NCI-H524 (cell line): ENCODE data around the gene GCFC2.
"Not testable (repeated sequence)": the region's sequence is repeated elsewhere in the genome, so short reads cannot be mapped to it uniquely, and the experiment has no call there.

Experiments used
- DNase-seq, 2 experiments: peaks; one replicate each; lab custom pipeline; 2025; lab: John Stamatoyannopoulos, UW

Gene GCFC2

DNA sequence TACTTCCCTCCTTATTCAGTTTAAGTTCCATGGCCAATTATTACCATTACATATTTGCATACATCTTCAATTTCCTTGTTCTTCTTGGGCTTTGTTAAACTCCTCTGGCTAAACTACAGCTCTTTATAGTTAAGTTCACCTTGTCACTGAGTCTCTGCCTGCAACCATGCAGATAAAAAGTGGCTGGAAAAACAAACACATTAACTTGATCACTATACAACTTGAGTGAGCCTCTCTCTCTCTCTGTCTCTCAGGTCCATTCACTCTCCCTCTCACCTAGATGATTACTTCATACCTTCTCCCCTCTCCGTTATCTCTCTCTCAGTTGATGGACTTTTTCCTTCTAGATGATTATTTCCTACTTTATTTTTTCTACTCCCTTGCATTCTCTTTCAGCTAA lies 30.3 kb downstream of the GCFC2 start:
- DNase-seq = no peak

DNA sequence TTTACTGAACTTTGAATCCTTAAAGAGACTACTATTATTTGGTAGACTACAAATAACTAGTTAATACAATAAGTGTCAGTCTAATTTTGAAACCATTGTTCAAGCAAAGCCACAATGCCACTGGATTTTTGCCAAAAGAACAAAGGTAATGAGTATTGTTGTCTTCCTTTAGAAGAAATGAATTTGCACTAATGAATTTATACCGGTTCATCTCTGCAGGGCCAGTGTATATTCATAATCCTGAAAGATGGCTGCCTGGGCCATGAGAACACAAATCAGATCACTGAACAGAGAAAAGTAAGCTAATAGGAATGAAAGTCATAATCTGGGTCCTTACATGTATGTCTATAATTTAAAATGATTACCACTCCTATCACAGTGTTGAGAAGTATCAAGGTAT lies 31.2 kb downstream of the GCFC2 start:
- DNase-seq = no peak

DNA sequence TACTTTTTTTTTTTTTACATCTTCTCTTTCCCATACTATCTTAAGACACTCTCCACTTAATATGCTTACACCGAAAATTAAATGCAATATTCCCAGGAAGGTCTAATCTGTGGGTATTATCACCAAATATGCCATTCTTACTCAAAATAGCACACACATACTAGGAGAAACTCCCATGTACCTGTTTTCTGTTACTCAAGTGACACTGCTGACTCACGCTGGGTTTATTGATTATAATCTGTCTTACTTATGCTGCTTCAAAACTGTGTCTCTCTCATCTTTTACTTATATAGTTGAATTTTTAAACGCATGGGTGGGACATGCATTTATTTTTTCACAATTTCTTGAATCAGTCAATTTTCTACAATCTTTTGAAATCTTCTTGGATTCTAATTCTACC lies 34.3 kb downstream of the GCFC2 start:
- DNase-seq = no peak

DNA sequence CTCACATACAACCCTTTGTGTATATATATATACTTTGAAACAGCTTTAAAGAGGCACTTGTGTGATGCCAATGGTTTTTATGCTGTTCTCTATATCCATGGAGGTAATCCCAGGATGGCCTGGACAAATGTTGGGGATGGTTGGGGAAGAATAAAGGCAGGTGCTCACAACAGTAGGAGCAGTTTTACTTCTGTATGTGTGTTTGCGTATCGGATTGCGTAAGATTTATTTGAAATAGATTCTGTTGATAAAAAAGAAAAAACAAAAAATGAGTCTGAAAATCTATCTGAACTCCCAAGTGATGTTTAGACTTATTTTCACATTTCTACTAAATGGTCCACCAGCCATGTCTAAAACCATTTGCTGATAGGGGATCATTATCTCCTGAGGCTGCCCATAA lies 34.8 kb downstream of the GCFC2 start:
- DNase-seq = no peak

DNA sequence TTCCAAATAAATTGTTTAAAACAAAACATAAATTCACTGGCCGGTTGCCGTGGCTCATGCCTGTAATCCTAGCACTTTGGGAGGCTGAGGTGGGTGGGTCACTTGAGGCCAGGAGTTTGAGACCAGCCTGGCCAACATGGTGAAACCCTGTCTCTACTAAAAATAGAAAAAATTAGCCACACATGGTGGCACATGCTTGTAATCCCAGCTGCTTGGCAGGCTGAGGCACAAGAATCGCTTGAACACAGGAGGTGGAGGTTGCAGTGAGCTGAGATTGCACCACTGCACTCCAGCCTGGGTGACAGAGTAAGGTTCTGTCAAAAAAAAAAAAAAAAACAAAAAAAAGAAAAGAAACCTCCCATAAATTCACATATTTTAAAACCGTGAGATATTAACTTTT lies 35.3 kb downstream of the GCFC2 start:
- DNase-seq = not testable (repeated sequence)

DNA sequence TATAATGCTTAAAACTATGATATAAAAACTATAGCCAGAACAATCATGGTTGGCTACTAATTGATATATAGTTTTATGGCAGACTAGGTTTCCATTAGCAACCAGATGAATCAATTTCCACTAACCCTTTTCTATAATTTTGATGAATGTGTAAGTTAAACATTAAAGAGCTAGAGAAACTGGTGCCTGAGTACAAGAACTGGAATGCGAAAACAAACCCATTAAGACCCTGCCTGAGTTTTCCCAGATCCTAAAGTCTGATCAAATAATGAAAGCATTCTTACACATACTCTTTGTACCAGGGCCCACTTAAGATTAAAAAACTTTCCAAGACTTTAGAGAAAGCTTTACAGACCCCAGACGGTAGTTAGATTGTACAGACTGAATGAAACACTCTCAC lies 42.8 kb downstream of the GCFC2 start:
- no peak for DNase-seq

DNA sequence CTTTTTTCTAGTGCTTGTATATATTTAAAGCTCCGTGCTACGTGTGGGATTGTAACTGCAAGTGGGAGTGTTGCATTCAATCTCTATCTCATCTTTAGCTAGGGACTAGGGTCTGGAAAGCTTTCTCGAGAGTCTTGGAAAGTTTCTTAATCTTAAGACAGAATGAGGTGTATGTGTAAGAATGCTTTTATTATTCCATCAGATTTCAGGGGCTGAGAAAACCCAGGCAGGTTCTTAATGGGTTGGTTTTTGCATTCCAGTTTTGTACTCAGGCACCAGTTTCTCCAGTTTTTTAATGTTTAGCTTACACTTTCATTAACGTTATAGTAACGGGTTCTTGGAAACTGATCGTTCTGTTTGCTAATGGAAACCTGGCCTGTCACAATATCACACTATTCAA lies 43.8 kb downstream of the GCFC2 start:
- DNase-seq = no peak

DNA sequence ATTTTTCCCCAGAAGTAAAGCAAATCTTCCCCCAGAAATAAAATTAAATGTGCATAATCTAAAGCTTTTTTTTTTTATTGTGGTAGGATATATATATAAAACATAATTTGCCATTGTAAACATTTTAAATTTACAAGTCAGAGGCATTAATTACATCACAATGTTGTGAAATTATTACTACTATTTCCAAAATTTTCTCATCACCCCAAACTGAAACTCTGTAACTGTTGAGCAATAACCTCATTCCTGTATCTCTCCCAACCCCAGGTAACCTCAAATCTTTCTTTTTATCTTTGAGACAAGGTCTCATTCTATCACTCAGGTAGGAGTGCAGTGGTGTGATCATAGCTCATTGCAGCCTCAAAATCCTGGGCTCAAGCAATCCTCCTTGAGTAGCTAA lies 52.9 kb downstream of the GCFC2 start:
- no peak for DNase-seq

DNA sequence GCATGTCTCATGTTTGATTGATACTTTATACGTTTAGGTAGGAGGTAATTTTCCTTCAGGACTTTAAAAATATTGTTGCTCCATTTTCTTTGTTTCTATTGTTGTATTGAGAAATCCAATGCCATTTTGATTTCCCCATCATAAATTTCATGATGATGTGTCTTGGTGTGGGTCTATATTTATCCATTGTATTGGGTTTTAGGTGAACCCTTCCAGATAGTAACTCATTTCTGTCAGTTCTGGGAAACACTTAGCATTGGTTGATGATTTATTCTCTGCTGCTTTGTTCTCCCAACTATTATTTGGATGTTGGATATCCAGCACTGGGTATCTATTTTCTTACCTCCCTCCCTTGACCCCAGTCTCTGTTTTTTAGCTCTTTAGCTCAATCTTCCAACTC lies 54.2 kb downstream of the GCFC2 start:
- no peak for DNase-seq

DNA sequence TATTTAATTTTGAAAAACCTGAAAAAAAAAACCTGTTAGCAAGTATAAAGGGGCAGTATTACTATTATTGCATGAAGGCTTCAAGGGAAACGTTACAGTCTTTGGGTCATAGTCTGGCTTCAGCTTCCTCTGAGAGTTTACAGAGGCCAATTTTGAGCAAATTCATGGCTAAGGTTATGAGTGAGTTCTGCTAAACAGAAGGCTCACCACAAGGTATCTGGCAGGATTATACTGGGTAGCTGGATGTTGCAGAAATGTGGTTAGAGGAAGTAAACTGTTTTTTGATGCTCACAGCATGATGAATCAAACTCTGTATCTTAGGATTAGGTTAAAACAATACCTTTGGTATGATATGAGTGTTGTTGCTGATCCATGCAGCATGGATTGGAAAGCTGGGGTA lies 54.9 kb downstream of the GCFC2 start:
- no peak for DNase-seq

DNA sequence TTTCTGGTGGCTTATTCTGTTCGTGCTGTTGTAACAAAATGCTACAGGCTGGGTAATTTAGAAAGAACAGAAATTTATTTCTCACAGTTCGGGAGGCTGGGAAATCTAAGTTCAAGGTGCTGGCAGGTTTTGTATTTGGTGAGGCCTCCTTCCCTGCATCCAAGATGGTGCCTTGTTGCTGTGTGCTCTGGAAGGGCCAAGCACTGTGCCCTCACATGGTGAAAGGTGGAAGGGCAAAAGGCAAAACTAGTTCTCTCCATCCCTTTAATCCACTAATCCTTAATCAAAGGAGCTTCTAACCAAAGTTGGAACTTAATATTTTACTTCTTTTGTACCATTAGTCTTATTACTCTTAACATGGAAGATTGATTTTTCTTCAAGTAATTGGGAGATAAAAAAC lies 56.7 kb downstream of the GCFC2 start:
- no peak for DNase-seq

DNA sequence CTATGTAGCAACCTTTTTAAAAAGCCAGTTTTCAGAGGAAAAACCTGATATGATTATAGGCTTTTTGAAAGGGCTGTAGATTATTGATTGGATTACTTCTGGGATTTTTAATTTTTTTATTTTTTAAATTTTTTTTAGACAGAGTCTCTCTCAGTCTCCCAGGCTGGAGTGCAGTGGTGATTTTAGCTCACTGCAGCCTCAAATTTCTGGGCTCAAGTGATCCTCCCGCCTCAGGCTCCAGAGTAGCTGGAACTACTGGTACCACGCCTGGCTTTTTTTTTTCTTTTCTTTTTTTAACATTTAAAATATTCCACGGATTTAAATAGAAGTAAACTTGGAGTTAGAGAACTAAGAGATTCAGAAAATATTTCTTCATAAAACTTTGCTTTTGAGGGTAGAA lies 62.9 kb downstream of the GCFC2 start:
- DNase-seq = no peak

DNA sequence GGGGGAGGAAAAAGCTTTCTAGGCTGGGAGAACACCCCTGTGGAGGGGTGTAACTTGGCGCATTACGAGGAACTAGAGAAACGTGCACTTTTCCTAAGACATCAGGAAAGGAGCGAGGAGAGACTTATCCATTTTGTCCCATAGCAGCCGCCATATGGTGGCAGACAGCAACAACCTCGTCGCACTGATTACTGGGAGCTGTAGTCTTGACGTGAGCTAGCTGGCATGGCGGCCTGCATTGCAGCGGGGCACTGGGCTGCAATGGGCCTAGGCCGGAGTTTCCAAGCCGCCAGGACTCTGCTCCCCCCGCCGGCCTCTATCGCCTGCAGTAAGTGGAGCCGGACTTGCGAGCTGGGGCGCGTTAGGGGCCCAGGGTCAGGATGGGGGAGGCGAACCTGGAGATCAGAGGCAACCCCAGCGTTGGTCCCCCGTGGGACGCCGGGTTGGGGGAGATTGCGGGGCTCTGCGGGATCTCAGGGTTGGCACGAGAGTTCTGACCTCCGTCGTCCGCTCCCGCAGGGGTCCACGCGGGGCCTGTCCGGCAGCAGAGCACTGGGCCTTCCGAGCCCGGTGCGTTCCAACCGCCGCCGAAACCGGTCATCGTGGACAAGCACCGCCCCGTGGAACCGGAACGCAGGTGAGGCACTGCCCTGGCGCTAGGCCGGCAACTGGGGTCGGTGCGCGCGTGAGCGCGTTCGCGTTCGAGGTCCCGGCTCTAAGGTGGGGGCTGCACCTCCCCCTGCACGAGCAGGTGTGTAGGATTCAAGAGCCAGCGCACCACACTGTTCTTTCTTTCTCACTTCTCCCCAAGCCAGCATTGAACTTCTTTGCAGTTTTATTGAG lies 63.9 kb downstream of the GCFC2 start, which contains the start of gene MRPL19:
MRPL19 (plus strand) TSS at position 201 of the 843 bp plus-strand sequence; CDS start at position 226, 25 bp downstream.
- DNase-seq = peak; percentile 78 to 88

DNA sequence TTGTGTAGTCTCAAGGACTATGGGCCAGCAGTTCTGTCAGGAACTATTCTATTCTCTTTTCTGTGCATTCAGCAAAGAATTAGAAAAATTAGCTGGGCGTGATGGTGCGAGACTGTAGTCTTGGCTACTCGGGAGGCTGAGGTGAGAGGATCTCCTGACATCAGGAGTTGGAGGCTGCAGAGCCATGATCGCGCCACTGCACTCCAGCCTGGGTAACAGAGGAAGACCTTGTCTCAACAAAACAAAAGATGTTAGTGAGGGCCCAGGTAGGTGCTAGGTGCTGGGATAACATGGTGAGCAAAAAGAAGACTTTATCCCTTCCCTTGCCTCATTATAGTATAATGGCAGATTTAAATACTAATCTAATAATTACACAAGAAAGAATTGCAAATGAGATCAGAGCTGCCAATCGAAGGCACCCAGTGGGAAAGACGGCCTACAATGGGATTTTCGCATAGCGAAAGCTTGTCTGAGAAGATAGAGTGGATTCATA lies 64.6 kb downstream of the GCFC2 start:
- no peak for DNase-seq

DNA sequence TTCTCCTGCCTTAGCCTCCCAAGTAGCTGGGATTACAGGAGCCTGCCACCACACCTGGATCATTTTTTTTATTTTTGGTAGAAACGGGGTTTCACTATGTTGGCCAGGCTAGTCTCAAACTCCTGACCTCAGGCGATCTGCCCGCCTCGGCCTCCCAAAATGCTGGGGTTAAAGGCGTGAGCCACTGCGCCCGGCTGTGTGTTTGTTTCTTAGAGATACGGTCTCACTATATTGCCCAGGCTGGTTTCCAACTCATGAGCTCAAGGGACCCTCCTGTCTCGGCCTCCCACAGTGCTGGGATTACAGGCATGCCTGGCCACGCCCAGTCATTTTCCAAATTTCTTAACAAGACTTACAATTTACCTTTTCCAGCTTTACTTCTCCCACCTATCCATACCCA lies 65.1 kb downstream of the GCFC2 start:
- DNase-seq = no peak

DNA sequence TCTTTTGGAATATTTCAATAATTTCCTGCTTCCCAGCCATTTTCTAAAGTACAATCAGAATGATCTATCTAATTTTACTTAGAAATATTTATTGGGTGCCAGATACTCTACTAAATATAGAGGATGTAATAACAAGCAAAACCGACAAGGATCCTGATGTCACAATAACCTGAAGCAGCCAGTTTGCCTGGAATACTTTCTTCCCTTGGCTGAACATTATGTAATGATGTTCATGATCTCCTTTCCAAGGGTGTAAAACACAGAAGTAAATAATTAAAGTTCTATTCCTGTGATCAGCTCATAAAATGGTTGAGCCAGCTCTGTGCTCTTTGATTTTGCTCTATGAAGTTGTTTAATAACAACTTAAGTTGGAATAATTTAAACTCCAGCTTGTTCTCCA lies 66.7 kb downstream of the GCFC2 start:
- no peak for DNase-seq

DNA sequence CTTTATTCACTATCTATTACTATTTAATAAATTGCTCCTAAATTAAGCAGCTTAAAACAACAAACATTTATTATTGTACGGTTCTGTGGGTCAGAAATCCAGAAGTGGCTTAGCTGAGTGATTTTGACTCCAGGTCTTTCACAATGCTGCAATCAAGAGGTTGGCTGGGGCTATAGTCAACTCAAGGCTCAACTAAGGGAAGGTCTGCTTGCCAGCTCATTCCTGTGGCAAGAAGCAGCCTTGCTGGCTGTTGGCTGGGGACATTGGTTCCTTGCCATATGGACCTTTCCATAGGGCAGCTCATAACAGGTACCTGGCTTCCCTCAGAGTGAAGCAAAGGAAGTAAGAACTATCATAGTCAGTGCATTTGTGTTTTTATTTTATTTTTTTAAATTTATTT lies 69.1 kb downstream of the GCFC2 start:
- no peak for DNase-seq

DNA sequence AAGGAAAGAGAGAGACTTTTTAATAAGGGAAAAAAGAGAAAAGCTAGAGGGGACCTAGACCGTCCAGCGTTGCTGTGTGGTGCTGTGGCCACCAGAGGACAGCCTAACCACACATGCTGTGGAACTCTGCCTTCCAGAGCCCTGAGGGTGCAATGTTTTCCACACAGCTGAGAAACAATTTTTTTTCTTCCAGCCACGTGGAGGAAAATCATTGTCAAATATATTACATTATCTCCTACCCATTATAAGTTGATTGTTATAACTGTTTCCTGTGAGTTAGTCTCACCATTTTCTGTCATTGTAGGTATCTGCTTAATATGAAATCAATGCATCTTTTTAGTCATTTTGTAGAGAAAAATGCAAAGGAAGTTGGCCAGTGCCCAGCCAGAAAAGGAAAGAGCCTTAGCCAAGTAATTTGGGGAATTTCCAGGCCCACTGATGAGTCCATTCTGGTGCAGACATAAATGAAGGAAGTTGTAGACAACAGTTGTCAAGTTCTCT lies 70.0 kb downstream of the GCFC2 start:
- peak; percentile 9 to 39 for DNase-seq

DNA sequence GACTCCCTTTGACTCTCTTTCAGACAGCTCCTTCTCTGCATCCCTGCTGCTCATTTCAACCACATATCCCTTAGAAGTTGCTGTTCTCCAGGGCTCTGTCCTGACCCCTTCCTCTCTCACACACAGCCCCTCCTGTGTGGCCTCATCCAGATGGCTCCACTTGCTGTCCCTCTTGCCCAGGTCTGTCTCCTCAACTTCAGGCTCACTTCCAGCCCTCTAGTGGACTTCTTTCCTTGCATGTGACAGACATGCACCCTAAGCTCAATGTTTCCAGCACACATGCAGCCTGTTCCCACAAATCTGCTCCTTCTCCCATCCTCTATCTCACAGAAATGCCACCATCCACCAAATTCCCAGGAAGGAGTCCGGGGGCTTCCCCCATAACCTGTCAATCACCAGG lies 73.1 kb downstream of the GCFC2 start:
- DNase-seq = no peak

DNA sequence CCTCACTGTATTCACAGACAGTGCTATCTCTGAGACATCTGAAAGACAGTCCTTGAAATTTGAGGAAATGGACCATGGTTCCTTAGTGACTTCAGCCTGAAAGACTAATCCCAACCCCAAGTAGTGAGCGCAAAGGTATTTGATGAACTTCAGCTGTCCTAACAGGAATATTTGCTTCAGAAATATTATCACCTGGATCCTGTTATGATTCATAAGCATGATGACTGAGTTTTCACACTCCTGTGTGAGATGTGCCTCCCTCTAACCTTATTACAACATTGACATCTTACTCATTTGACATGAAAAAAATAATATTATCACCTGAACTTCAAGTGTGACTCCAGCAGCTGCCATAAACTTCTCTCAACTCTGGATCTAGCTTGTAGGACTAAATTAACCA lies 75.8 kb downstream of the GCFC2 start:
- DNase-seq = no peak

DNA sequence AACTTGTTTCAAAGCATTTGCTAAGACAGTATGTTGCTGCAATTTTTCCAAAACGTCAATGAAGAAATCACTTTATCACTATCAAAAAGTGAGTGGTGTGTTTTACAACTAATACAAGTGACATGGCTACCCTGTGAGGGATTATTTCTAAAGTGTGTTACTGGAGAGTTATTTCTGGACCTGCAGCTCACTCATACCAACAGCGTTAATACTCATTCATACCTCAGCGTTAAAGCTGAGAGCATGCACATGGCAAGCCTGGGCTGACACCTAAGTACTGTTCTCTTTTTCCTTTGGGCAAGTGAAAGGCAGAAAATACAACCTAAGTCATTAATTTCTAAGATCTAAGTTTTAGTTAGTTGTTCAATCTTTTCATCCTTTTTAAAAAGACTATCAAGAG lies 77.1 kb downstream of the GCFC2 start:
- DNase-seq = no peak

DNA sequence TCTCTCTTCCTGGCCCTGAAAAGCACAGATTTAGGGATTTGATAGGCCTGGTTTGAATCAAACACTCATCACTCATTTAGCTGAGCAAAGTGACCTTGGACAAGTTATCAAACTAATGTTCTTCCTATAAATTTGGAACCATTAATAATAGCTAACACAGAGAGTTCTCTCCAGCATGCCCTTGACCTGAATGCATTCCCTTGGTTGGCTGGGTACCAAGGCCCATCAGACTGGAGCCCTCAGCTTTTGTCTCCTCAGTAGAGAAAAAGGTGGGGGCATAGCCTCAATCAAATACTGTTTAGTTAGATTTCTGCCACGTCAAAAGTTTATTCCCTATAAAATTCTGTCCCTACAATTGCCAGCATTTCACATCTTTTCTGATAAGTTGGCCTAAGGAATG lies 77.9 kb downstream of the GCFC2 start:
- DNase-seq = no peak

DNA sequence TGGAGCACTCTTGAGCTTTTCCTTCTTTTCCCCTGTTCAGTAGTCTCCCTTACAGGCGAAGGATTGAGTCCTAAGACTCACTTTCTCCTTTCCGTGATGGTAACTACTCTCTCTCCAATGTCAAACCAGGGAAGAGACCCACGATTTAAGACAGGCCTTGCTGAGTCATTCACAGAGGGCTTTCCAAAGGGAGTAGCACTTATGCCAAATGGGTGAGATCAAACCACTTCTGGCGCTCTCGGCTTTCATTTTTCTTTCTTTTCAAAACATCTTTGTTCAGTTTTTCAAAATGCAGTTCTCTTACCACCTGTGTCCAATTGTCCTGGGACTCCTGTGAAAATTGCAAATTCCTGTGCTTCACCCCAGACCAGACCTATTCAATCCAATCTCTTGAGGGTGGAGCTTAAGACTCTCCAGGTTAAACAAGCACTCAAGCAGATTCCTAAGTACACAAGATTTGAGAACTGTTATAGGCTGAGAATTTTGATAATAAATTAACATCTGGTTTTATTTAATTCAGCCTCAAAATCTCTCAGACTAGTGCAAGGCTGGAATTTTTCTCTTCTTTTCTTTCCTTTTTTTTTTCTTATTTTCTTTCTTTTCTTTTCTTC lies 78.5 kb downstream of the GCFC2 start:
- no peak for DNase-seq
